Ovary (tissue), 3 donors: Measurements from ENCODE around the gene DEPDC5.

Experiments
- POLR2A ChIP-seq: fragments of 450-650 bp; IDR thresholded peaks from one replicate; pipeline ENCODE4 v1.6.1; 2017; ENCODE audit warnings: antibody characterized with exemption, mild to moderate bottlenecking, moderate library complexity
- TF ChIP-seq, protein P1 (sequence below), 3 donors: fragments of 450-650 bp in 2 of 3; fragments of 200-600 bp in 1 of 3; IDR thresholded peaks; one replicate each; pipeline versions ENCODE4 v1.5.1 to v1.8.0; 2016 to 2022; ENCODE audit warnings: antibody characterized with exemption in 3 of 3, mild to moderate bottlenecking in 1 of 3
- donor health status: DM: no; HTN: no; CAD: no.

DNA sequence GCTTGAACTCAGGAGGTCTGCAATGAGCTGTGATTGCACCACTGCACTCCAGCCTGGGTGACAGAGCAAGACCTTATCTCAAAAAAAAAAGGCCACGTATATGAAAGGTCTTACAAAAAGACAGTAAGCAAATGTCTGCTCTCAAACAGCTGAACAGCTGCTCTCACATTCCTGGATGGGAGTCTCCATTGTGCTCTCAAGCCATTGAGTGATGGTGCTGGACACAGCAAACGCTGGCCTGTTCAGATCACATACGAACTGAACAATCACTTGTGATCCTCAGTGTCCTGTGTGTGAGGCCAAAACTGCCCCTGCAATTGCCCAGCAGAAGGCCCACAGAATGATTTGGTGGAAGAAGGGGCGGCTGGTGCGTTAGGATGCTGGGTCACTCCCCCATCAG, 156.2 kb downstream of the DEPDC5 start:
- TF ChIP-seq, protein P1, sequence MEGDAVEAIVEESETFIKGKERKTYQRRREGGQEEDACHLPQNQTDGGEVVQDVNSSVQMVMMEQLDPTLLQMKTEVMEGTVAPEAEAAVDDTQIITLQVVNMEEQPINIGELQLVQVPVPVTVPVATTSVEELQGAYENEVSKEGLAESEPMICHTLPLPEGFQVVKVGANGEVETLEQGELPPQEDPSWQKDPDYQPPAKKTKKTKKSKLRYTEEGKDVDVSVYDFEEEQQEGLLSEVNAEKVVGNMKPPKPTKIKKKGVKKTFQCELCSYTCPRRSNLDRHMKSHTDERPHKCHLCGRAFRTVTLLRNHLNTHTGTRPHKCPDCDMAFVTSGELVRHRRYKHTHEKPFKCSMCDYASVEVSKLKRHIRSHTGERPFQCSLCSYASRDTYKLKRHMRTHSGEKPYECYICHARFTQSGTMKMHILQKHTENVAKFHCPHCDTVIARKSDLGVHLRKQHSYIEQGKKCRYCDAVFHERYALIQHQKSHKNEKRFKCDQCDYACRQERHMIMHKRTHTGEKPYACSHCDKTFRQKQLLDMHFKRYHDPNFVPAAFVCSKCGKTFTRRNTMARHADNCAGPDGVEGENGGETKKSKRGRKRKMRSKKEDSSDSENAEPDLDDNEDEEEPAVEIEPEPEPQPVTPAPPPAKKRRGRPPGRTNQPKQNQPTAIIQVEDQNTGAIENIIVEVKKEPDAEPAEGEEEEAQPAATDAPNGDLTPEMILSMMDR (IDR thresholded peaks at IDR 0.05) = no peak
- TF ChIP-seq POLR2A = no peak
